Thoracic aorta (tissue), 2 donors: ENCODE results near the gene SLC16A11. TPM values are rescaled to one million over a fixed set of nuclear protein-coding genes. Genes with fewer than 3 reads are reported as not detected.
"Not testable (repeated sequence)": the region's sequence is repeated elsewhere in the genome, so short reads cannot be mapped to it uniquely, and the experiment has no call there.

Experiments used
- ATAC-seq: fragments of 150-250 bp; one replicate; pipeline ENCODE4 v1.8.0; 2017; ENCODE audit warnings: low read depth; ENCODE audit not compliant: insufficient number of reproducible peaks, low FRiP score
- DNase-seq: peaks from one replicate; pipeline ENCODE4 v3.0.0-alpha.2; 2020; ENCODE audit warnings: low spot score
- H3K27ac ChIP-seq, 2 donors: fragments of 200-600 bp; sonication (generic); 1 replicate in 1 of 2; 2 replicates in 1 of 2; pipeline ENCODE4 v1.5.1; 2016; ENCODE audit warnings: mild to moderate bottlenecking in 2 of 2, moderate library complexity in 2 of 2
- H3K27me3 ChIP-seq: fragments of 200-600 bp; sonication (generic); replicated peaks from 2 replicates; pipeline ENCODE4 v1.6.0; 2016; ENCODE audit warnings: mild to moderate bottlenecking; ENCODE audit not compliant: insufficient read depth
- H3K36me3 ChIP-seq: fragments of 200-600 bp; sonication (generic); one replicate; pipeline ENCODE4 v1.5.1; 2016
- H3K4me1 ChIP-seq, 2 donors: fragments of 200-600 bp; sonication (generic); 1 replicate in 1 of 2; 2 replicates in 1 of 2; pipeline versions ENCODE4 v1.5.1 to v1.6.0; 2016; ENCODE audit warnings: low read depth in 2 of 2, mild to moderate bottlenecking in 1 of 2; ENCODE audit not compliant: control insufficient read depth in 1 of 2
- H3K4me3 ChIP-seq: fragments of 200-600 bp; sonication (generic); 2 replicates; pipeline ENCODE4 v1.5.1; 2016; ENCODE audit warnings: mild to moderate bottlenecking
- H3K9me3 ChIP-seq: fragments of 200-600 bp; sonication (generic); 2 replicates; pipeline ENCODE4 v1.5.1; 2016
- total RNA-seq, 2 donors: library from RNA; depleted of rRNA; stranded (reverse); fragments of >200 nt; gene quantifications; one replicate each; pipeline versions ENCODE4 v1.1.0 to v1.2.3, GENCODE V29; 2016
- TF ChIP-seq, protein P1 (sequence below): fragments of 200-600 bp; sonication (generic); IDR thresholded peaks from one replicate; pipeline ENCODE4 v1.5.1; 2019; ENCODE audit warnings: antibody characterized with exemption

SLC16A11 gene
- under 1 TPM in 1 of 2 donors, not detected in 1; 0.27 TPM for total RNA-seq

DNA sequence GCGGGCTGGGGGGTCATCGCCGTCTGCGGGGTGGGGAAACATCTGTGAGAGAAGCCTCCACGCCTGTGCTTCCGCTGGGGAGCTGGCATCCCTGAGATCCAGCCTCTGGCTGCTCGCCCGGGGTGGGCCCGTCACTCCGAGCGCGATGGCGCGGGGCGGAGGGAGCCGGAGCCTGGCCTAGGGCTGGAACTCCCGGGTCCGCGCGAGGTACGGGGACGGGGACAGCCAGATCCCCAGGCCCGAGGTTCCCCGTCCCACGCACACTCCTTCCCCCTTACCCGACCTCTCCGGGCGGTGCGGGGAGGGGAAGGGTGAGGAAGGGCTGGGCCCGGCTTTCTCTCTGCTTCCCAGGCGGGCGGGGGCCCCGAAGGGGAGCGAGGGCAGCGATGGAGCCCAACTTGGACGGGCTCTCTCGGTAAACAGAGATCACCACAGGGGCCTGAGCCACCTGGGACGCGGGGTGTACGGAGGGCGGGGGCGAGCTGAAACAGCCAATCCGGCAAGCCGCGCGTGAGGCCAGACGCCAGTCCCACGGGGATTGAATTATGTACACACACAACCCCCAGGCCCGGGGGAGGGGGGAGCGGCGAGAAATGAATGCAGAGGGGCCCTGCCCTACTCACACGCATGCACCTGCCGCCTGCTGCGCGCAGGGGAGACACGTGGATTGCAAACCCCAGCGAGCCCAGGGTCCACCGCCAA, at the start of gene SLC16A11:
TSS of gene SLC16A11 (minus strand) at position 596 of the 702 bp plus-strand sequence. CDS start at position 17, 579 bp downstream.
- no peaks in the 10 kb centered on the region for H3K36me3 ChIP-seq
- DNase-seq, result no peak
- H3K4me3 ChIP-seq, result peak within 1 kb of the TSS; percentile 64
- H3K9me3 ChIP-seq, result no peaks in the 10 kb centered on the region
- no peak for ATAC-seq
- TF ChIP-seq, protein P1, sequence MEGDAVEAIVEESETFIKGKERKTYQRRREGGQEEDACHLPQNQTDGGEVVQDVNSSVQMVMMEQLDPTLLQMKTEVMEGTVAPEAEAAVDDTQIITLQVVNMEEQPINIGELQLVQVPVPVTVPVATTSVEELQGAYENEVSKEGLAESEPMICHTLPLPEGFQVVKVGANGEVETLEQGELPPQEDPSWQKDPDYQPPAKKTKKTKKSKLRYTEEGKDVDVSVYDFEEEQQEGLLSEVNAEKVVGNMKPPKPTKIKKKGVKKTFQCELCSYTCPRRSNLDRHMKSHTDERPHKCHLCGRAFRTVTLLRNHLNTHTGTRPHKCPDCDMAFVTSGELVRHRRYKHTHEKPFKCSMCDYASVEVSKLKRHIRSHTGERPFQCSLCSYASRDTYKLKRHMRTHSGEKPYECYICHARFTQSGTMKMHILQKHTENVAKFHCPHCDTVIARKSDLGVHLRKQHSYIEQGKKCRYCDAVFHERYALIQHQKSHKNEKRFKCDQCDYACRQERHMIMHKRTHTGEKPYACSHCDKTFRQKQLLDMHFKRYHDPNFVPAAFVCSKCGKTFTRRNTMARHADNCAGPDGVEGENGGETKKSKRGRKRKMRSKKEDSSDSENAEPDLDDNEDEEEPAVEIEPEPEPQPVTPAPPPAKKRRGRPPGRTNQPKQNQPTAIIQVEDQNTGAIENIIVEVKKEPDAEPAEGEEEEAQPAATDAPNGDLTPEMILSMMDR, result no peak
- peak within 1 kb of the TSS in 1 of 2 donors; percentile 23 for H3K27ac ChIP-seq
- H3K4me1 ChIP-seq, result peaks cover 15 to 38% of the 10 kb centered on the region in 2 donors
- peaks cover 15% of the 10 kb centered on the region for H3K27me3 ChIP-seq

DNA sequence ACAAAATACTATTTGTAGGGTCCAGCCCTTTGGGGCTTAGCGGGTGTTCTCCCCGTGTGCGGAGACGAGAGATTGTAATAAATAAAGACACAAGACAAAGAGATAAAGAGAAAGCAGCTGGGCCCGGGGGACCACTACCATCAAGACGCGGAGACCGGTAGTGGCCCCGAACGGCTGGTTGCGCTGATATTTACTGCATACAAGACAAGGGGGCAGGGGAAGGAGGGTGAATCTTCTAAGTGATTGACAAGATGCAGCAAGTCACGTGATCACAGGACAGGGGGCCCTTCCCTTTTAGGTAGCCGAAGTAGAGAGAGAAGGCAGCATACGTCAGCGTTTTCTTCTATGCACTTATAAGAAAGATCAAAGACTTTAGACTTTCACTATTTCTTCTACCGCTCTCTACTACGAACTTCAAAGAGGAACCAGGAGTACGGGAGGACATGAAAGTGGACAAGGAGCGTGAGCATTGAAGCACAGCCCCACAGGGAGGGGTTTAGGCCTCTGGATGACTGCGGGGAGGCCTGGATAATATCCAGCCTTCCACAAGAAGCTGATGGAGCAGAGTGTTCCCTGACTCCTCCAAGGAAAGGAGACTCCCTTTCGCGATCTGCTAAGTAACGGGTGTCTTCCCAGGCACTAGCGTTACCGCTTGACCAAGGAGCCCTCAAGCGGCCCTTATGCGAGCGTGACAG, 47.6 kb upstream of the SLC16A11 start:
- not testable (repeated sequence) for H3K27me3 ChIP-seq, H3K4me1 ChIP-seq, H3K27ac ChIP-seq, H3K36me3 ChIP-seq, H3K4me3 ChIP-seq, DNase-seq, H3K9me3 ChIP-seq, ATAC-seq

GRCh38 chr17:7089570-7089969, 45.7 kb upstream of the SLC16A11 start:
- H3K4me3 ChIP-seq, H3K4me1 ChIP-seq, H3K36me3 ChIP-seq, DNase-seq, H3K9me3 ChIP-seq, ATAC-seq, H3K27ac ChIP-seq, H3K27me3 ChIP-seq: not testable (repeated sequence)

DNA sequence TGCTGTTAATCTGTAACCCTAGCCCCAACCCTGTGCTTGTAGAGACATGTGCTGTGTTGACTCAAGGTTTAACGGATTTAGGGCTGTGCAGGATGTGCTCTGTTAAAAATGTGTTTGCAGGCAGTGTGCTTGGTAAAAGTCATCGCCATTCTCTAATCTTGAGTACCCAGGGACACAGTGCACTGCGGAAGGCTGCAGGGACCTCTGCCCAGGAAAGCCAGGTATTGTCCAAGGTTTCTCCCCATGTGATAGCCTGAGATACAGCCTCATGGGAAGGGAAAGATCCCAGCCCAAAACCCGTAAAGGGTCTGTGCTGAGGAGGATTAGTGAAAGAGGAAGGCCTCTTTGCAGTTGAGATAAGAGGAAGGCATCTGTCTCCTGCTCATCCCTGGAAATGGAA, 44.5 kb upstream of the SLC16A11 start:
- not testable (repeated sequence) for H3K9me3 ChIP-seq, H3K4me3 ChIP-seq, DNase-seq, H3K4me1 ChIP-seq, H3K27me3 ChIP-seq, H3K36me3 ChIP-seq, H3K27ac ChIP-seq, ATAC-seq

GRCh38 chr17:7084088-7084487, 40.2 kb upstream of the SLC16A11 start:
- no peaks in the 10 kb centered on the region for H3K4me1 ChIP-seq
- H3K27me3 ChIP-seq, result no peaks in the 10 kb centered on the region
- H3K27ac ChIP-seq, result no peak overlapping the region
- DNase-seq, result no peak
- no peaks in the 10 kb centered on the region for H3K36me3 ChIP-seq
- no peak for ATAC-seq
- no peak overlapping the region for H3K4me3 ChIP-seq
- H3K9me3 ChIP-seq, result no peaks in the 10 kb centered on the region
- TF ChIP-seq, protein P1, result no peak

- no peak for ATAC-seq
- no peak for DNase-seq
- no peak overlapping the region for H3K4me3 ChIP-seq
- TF ChIP-seq, protein P1, result no peak
- H3K27ac ChIP-seq, result no peak overlapping the region
- H3K9me3 ChIP-seq, result no peaks in the 10 kb centered on the region
- no peaks in the 10 kb centered on the region for H3K27me3 ChIP-seq
- no peaks in the 10 kb centered on the region for H3K36me3 ChIP-seq
- no peaks in the 10 kb centered on the region for H3K4me1 ChIP-seq
These were observed 39.7 kb upstream of the SLC16A11 start for GRCh38 chr17:7083592-7083991.
